Stimulated activated naive CD8-positive, alpha-beta T cell treated with anti-CD3 and anti-CD28 coated beads, Interleukin-15, Interleukin-2, amounts not matched to agents 100 ng/mL and 50 ng/mL, for 24 hours (primary cell): ENCODE data around the gene FOXA2.

Experiments
- H3K27ac Mint-ChIP-seq: one replicate; pipeline ENCODE4 v1.8.0; 2021; ENCODE audit warnings: mild to moderate bottlenecking, mixed read lengths
- H3K27me3 Mint-ChIP-seq: one replicate; pipeline ENCODE4 v1.8.0; 2021; ENCODE audit warnings: mixed read lengths
- H3K36me3 Mint-ChIP-seq: one replicate; pipeline ENCODE4 v1.8.0; 2021; ENCODE audit warnings: low read depth, mixed read lengths
- H3K4me1 Mint-ChIP-seq: one replicate; pipeline ENCODE4 v1.8.0; 2021; ENCODE audit warnings: low read depth, mixed read lengths
- H3K4me3 Mint-ChIP-seq: one replicate; pipeline ENCODE4 v1.8.0; 2021; ENCODE audit warnings: mild to moderate bottlenecking, mixed read lengths
- H3K9me3 Mint-ChIP-seq: one replicate; pipeline ENCODE4 v1.8.0; 2021; ENCODE audit warnings: mixed read lengths

FOXA2 gene

DNA sequence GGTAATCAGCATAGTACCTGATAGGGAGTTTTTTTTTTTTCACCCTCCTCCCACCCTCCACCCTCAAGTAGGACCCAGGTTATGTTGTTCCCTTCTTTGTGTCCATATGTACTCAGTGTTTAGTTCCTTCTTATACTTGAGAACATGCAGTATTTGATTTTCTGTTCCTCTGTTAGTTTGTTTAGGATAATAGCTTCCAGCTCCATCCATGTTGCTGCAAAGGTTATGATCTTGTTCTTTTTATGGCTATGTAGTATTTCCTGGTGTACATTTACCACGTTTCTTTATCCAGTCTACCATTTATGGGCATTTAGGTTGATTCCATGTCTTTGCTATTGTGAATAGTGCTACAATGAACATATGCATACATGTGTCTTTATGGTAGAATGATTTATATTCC, 41.9 kb downstream of the FOXA2 start:
- Mint-ChIP-seq H3K36me3 (no peaks in the 10 kb centered on the region), H3K4me3 (no peak overlapping the region), H3K27ac (no peak overlapping the region), H3K4me1 (no peaks in the 10 kb centered on the region), H3K27me3 (no peaks in the 10 kb centered on the region), H3K9me3 (peaks cover 6% of the 10 kb centered on the region)

DNA sequence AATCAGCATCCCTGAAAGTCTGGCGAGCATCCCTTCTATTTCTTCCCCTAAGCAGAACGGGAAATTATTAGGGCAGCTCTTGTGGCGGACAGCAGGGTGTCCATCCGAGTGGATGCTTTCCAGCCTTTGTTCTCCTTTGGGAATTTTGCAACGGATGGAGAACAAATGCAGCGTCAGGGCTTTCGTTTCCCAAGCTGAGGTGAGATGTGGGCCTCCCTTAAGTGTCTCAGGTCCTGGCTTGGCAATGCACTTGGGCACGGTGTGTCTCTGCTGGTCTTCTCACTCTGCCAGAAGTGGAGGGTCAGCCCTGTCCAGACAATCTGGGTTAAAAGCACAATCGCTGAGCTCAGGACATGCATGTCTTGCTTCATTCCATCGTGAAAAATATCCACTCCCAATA, 43.5 kb downstream of the FOXA2 start:
- Mint-ChIP-seq H3K4me3 (no peak overlapping the region), H3K27me3 (no peaks in the 10 kb centered on the region), H3K36me3 (no peaks in the 10 kb centered on the region), H3K27ac (no peak overlapping the region), H3K9me3 (peaks cover 11% of the 10 kb centered on the region), H3K4me1 (no peaks in the 10 kb centered on the region)

DNA sequence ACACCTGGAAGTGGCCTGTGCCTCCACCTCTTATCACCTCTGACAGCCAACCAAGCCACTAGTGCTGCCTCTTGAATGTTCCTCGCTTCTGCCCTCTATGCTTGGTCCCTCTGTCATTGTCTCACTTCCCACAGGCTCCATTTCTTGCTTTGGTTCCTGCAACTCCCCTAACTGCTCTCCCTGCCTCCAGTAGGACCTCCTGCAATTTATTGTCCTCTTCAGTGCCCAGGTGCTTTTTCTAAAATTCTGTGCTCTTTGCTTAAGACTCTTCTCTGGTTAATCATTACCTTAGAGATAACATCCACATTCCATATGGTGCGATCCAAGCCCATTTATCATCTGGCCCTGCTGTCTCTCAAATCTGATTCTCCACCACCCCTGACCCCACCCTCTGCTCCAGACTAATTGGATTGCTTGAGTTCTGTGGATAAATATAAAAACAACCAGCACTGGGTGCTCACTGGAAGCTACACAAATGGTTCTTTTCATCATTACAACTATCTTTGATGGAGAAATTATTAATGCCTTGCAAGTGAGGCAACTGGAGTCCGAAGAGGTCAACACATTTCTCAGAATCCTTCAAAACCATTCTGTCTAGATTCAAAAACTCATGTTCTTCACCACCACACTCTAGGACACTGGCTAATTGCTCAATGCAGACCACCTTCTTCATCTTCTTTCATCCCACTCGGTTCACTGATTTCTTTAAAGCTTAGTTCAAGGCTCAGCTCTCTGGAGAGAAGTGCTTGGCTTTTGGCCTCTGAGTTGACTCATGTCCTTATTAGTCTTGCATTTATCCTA, 47.2 kb downstream of the FOXA2 start:
- Mint-ChIP-seq H3K36me3 (no peaks in the 10 kb centered on the region), H3K4me1 (no peaks in the 10 kb centered on the region), H3K27me3 (no peaks in the 10 kb centered on the region), H3K27ac (no peak overlapping the region), H3K4me3 (no peak overlapping the region), H3K9me3 (peaks cover 14% of the 10 kb centered on the region)

DNA sequence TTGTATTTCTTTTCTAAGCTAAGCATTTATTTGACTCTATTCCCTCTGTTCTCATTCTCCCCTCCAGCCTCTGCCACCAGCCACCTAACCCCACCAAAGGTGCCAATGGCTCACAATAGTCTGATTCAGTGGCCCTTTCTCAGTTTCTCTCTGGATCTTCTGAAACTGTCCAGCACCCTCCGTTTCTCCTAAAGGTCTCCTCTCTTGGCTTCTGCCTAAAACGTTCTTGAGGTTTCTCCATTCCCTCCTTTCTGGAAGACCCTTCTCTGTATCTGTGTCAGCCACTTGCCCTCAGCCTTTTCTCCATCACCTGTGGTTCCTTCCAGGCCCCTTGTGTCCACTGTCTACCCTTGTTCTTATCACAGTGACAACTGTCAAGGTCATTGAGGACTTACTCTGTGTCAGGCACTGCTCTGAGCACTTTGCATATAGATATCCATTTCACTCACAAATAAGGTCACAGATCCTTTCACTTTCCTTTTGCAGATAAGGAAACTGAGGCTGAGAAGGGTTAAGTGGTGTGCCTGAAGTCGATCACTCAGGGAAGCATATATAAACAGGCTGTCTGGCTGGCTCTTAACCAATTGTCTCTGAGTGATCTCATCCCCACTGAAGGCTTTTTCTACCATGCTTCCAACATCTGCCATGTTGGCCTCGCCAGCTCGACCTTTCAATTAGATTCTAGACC, 48.1 kb downstream of the FOXA2 start:
- Mint-ChIP-seq H3K4me3 (no peak overlapping the region), H3K36me3 (no peaks in the 10 kb centered on the region), H3K27ac (no peak overlapping the region), H3K4me1 (no peaks in the 10 kb centered on the region), H3K27me3 (no peaks in the 10 kb centered on the region), H3K9me3 (peaks cover 14% of the 10 kb centered on the region)

DNA sequence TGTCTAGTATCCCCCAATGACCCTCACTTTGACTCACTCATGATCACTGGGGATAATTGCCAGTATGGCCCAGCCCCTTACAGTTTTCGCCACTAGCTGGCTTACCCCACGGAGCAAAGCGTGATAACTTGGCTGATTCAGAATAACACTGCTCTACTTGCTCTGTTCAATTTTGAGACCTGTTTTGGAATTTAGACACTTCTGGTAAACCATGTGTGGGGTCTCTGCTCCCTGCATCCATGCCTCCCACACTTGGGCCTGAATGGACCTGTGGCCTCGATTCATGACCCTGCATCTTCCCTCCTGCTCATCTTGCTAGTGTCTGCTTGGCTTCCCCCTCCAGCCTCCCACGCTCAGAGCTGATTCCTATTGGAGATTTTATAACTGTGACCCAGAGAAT, 48.9 kb downstream of the FOXA2 start:
- H3K4me3 Mint-ChIP-seq: no peak overlapping the region
- H3K27ac Mint-ChIP-seq: no peak overlapping the region
- no peaks in the 10 kb centered on the region for H3K36me3 Mint-ChIP-seq
- no peaks in the 10 kb centered on the region for H3K4me1 Mint-ChIP-seq
- H3K27me3 Mint-ChIP-seq: peaks cover 5% of the 10 kb centered on the region
- H3K9me3 Mint-ChIP-seq: peaks cover 14% of the 10 kb centered on the region

DNA sequence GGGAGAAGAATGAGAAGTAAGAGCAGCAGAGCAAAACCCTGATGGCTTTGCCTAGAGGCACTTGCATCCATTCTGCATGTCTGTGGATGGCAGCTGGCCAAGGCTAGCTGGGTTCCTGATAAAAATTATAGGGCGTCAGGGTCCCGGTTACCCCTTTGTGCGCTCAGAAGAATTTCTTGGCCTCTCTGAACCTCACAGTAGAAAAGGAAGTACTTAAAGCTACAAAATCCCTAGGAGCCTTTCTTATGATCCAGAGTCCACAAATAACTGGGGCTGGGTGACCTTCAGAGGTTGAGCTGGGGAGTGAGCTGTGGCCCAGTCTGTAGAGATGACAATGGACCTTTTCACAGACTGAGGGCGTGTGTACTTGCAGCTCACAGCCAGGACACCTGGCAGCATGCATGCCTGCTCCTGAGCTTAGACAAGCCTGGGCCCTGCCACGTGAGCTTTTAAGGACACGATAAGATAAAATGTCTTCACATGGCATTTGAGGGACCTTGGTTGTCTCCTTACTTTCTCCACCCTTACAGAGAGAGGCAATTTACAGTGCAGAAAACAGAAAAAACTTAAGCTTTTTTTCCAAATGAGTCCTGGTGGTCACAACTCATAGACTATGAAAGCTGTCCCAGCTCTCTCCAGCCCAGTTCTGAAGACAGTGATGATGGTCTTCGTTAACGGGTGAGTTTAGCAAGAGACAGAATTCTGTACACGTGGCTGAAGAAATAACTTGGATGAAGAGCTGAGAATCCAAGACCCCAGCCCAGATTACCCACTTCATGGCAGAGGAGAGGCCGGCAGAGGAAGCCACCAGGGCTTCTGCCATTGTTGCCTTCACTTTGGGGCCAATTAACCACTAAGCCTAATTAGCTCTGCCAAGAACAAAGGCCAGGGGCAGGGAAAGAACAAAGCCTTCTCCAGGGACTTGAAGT, 50.3 kb downstream of the FOXA2 start:
- H3K4me3 Mint-ChIP-seq: no peak overlapping the region
- H3K27me3 Mint-ChIP-seq: peaks cover 5% of the 10 kb centered on the region
- no peaks in the 10 kb centered on the region for H3K4me1 Mint-ChIP-seq
- H3K9me3 Mint-ChIP-seq: peaks cover 12% of the 10 kb centered on the region
- no peak overlapping the region for H3K27ac Mint-ChIP-seq
- no peaks in the 10 kb centered on the region for H3K36me3 Mint-ChIP-seq

DNA sequence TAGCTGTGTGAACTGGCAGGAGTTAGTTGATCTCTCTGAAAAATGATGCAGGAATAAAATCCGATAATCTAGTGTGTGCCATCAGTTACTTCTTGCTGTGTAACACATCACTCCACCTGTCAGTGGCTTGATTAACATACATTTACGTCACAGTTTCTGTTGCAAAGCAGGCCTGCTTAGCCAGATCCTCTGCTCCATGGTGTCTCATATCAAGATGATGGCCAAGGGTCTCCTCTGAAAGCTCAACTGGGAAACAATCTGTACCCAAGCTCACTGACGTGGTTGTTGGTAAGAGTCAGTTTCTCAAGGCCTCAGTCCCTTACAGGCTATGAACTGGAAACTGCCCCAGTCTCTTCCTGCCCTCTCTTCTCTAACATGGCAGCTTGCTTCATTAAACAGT, 51.8 kb downstream of the FOXA2 start:
- H3K36me3 Mint-ChIP-seq: no peaks in the 10 kb centered on the region
- peaks cover 5% of the 10 kb centered on the region for H3K27me3 Mint-ChIP-seq
- no peaks in the 10 kb centered on the region for H3K4me1 Mint-ChIP-seq
- no peak overlapping the region for H3K27ac Mint-ChIP-seq
- H3K9me3 Mint-ChIP-seq: peaks cover 11% of the 10 kb centered on the region
- H3K4me3 Mint-ChIP-seq: no peak overlapping the region

GRCh38 chr20:22531756-22532155, 52.6 kb downstream of the FOXA2 start:
- H3K4me1 Mint-ChIP-seq: no peaks in the 10 kb centered on the region
- H3K27me3 Mint-ChIP-seq: peaks cover 5% of the 10 kb centered on the region
- H3K36me3 Mint-ChIP-seq: no peaks in the 10 kb centered on the region
- peaks cover 11% of the 10 kb centered on the region for H3K9me3 Mint-ChIP-seq
- no peak overlapping the region for H3K27ac Mint-ChIP-seq
- no peak overlapping the region for H3K4me3 Mint-ChIP-seq

- peaks cover 8% of the 10 kb centered on the region for H3K9me3 Mint-ChIP-seq
- H3K27ac Mint-ChIP-seq: no peak overlapping the region
- H3K27me3 Mint-ChIP-seq: peaks cover 5% of the 10 kb centered on the region
- H3K4me3 Mint-ChIP-seq: no peak overlapping the region
- no peaks in the 10 kb centered on the region for H3K4me1 Mint-ChIP-seq
- no peaks in the 10 kb centered on the region for H3K36me3 Mint-ChIP-seq
Observed at GRCh38 chr20:22531056-22531615, 53.2 kb downstream of the FOXA2 start.
